Right cardiac atrium (tissue), 5 donors: ENCODE results near the gene DNAI7. TPM values are rescaled to one million over a fixed set of nuclear protein-coding genes. Genes with fewer than 3 reads are reported as not detected.

ENCODE experiments used
- ATAC-seq, 2 donors: fragments of 200-7000 bp; cut with Tn5 transposase; one replicate each; pipeline versions ENCODE4 v1.8.0 to v1.9.1; 2020; ENCODE audit warnings: moderate library complexity in 2 of 2, mild to moderate bottlenecking in 1 of 2
- DNase-seq, 3 donors: peaks; one replicate each; pipeline ENCODE4 v3.0.0-alpha.2; 2020
- H3K27ac ChIP-seq: one replicate; pipeline ENCODE4 v1.5.1; 2013; ENCODE audit warnings: mild to moderate bottlenecking, low read length, control low read depth, moderate library complexity
- H3K27me3 ChIP-seq: one replicate; pipeline ENCODE4 v1.6.1; 2013; ENCODE audit not compliant: control insufficient read depth, insufficient read depth
- H3K4me1 ChIP-seq: one replicate; pipeline ENCODE4 v1.6.1; 2013; ENCODE audit warnings: low read length; ENCODE audit not compliant: control insufficient read depth, insufficient read depth
- H3K4me3 ChIP-seq: one replicate; pipeline ENCODE4 v1.5.1; 2013; ENCODE audit warnings: low read length, control low read depth
- H3K9me3 ChIP-seq: one replicate; pipeline ENCODE4 v1.6.1; 2013; ENCODE audit warnings: low read length; ENCODE audit not compliant: control insufficient read depth
- WGBS: extraction: QIAGEN DNeasy Blood & Tissue Kit; methylation state at CpG from one replicate; pipeline ENCODE4 v1.1.7; 2013; 5-methylcytosine and 5-hydroxymethylcytosine counted together
- intact Hi-C, 4 donors: fragments of 100-400 bp; cut with DNase I; formaldehyde crosslinking; loops; one replicate each; pipeline versions ENCODE4 v1.11.0 to v1.14.0; 2022 to 2023
- polyA plus RNA-seq: library from polyadenylated mRNA; stranded (reverse); fragments of 200-250 nt; gene quantifications from one replicate; pipeline ENCODE4 v1.2.3, GENCODE V29; 2013
- total RNA-seq, 4 donors: library from RNA; stranded (reverse); fragmentation: NEBNext Ultra II Directional; extraction: Animal tissue kit (Norgen Biotek cat#: 25700); gene quantifications; one replicate each; pipeline ENCODE4 v1.2.1, GENCODE V29; 2021
- donor health status: healthy with polysubstance abuse.
- donor health status: DM: no; HTN: yes; CAD: no.
- donor health status: DM: no; HTN: no; CAD: no.
- donor health status: DM: no; HTN: yes; CAD: no; lungs with severe emphysema.
- donor health status: DM: yes; HTN: yes; CAD: no.

Gene DNAI7
- total and polyA plus RNA-seq, 5 donors: 0.32 to 2.2 (median 1.3) TPM

DNA sequence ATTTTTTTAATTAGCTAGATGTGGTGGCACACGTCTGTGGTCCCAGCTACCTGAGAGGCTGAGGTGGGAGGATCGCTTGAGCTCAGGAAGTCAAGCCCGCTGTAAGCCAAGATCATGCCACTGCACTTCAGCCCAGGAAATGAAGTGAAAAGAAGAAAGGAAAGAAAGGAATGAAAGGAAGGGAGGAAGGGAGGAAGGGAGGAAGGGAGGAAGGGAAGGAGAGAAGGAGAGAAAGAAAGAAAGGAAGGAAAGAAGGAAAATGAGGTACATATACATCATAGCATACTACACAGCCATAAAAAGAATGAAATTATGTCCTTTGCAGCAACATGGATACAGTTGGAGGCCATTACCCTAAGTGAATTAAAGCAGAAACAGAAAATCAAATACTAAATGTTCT lies 12.2 kb downstream of the DNAI7 start:
- no peak overlapping the region for H3K27ac ChIP-seq
- H3K4me3 ChIP-seq: no peak overlapping the region
- DNase-seq (no peak), ATAC-seq (no peak)
- no peaks in the 10 kb centered on the region for H3K4me1 ChIP-seq
- 74% methylated on average over 3 of the region's 3 CpGs for WGBS
- H3K27me3 ChIP-seq: no peaks in the 10 kb centered on the region
- no peaks in the 10 kb centered on the region for H3K9me3 ChIP-seq
- intact Hi-C loops: no loop called here

DNA sequence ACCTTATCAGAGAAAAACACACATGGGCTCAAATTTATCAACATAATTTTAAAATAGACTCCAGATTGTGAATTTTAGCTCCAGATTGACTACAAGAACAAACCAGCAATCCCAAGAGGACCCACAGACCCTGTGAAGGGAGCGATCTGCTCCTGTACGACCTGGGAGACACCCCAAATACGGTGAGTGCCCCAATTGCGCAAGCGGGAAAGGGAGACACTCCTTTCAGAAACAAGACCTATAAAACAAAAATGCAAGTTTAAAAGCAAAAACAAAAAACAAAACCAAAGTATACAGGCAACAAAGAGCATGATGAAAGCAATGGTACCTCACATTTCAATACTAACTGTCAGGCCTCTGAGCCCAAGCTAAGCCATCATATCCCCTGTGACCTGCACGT lies 32.1 kb downstream of the DNAI7 start:
- H3K4me1 ChIP-seq: no peaks in the 10 kb centered on the region
- no peak overlapping the region for H3K4me3 ChIP-seq
- no peak overlapping the region for H3K27ac ChIP-seq
- 71% methylated on average over 6 of the region's 6 CpGs for WGBS
- no peaks in the 10 kb centered on the region for H3K27me3 ChIP-seq
- no peaks in the 10 kb centered on the region for H3K9me3 ChIP-seq
- ATAC-seq: no peak
- intact Hi-C loops: no loop called here
- DNase-seq: no peak

DNA sequence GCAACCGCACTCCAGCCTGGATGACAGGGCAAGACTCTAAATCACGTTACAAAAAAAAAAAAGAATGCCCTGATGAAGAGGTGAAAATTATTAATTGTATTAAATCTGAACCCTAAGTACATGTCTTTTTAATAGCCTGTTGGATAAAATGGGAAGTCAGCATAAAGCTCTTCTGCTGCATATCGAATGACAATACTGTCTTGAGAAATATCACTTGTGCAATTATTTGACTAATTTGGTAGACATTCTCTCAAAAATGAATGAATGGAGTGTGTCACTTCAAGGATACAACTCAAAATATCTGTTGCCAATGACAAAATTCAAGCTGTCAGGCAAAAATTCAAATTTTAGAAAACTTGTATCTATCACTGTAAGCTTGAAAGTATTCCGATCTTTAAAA lies 38.9 kb downstream of the DNAI7 start:
- no peak for DNase-seq
- Histone ChIP-seq H3K27ac (no peak overlapping the region), H3K4me3 (no peak overlapping the region), H3K27me3 (no peaks in the 10 kb centered on the region), H3K4me1 (no peaks in the 10 kb centered on the region), H3K9me3 (no peaks in the 10 kb centered on the region)
- 92% methylated on average over 4 of the region's 4 CpGs for WGBS
- intact Hi-C loops: no loop called here
- no peak for ATAC-seq

DNA sequence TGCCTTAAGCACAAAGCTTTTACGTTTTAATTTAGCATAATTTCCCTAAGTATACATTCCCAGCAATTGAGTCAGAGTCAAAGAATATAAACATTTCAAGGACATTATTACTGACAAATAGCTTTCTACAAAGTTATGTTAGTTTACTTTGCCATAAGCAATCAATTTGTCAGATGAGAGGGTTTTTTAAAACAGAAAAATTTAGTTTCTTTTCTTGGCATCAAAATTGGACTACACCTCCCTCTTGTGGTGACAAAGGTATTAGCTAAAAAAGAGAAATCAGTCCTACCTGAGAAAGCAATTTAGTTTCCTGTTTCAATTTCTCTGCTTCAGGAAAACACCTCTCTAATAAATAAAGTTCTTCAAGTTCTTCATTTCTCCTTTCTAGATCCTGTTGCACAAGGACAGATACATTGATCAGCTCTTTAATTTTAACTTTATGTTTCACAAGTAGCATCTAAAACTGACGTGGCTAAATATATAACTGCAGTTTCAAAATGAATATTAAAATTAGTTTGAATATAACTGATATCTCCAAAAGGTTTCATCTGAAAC lies 39.9 kb downstream of the DNAI7 start:
- ATAC-seq: no peak
- H3K27ac ChIP-seq: no peak overlapping the region
- 79% methylated on average over 2 of the region's 2 CpGs for WGBS
- no peaks in the 10 kb centered on the region for H3K27me3 ChIP-seq
- no peak overlapping the region for H3K4me3 ChIP-seq
- intact Hi-C loops: no loop called here
- DNase-seq: no peak
- no peaks in the 10 kb centered on the region for H3K9me3 ChIP-seq
- H3K4me1 ChIP-seq: no peaks in the 10 kb centered on the region

DNA sequence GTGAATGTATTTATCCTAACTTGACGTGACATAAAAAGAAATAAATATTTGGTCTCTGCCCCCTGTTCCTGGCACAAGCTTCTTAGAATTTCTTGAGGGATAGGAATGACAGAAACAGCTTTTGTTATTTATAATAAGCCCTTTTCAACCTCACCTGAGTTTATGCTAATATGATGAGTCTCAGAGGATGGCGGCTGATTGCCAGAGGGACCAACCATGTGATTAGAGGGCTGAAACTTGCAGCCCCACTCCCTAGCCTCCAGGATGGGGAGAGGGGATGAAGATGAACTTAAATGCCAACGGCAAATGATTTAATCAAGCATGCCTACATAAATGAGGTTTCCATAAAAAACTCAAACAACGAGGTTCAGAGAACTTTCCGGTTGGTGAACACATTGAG lies 42.9 kb downstream of the DNAI7 start:
- DNase-seq: no peak
- H3K9me3 ChIP-seq: no peaks in the 10 kb centered on the region
- no peaks in the 10 kb centered on the region for H3K4me1 ChIP-seq
- no peak overlapping the region for H3K27ac ChIP-seq
- no peaks in the 10 kb centered on the region for H3K27me3 ChIP-seq
- no peak overlapping the region for H3K4me3 ChIP-seq
- no peak for ATAC-seq
- 71% methylated on average over 5 of the region's 5 CpGs for WGBS
- intact Hi-C loops: no loop called here

DNA sequence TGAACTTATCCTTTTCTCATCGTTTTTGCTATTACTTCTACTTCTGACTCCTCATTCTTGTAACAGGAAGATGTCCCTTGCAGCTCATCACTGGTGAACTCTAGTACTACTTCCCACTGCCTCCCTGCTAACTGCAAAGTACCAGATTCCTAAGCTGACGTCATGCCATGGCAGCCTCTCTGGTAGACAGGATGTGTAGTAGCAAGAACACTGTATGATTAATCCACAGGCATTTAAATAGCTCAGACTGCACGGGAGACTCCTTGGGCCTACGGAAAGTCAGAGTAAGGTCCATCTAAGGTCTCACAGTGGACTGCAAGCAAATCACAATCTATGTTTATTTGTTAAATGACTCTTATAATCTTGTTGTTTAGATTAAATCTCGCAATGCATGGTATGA lies 43.5 kb downstream of the DNAI7 start:
- DNase-seq (peak in 2 of 3 donors; percentile 61 to 74), ATAC-seq (peak; percentile 81 to 93)
- no peaks in the 10 kb centered on the region for H3K27me3 ChIP-seq
- H3K9me3 ChIP-seq: no peaks in the 10 kb centered on the region
- H3K27ac ChIP-seq: no peak overlapping the region
- 36% methylated on average over 5 of the region's 5 CpGs for WGBS
- intact Hi-C loops: no loop called here
- H3K4me3 ChIP-seq: no peak overlapping the region
- no peaks in the 10 kb centered on the region for H3K4me1 ChIP-seq

DNA sequence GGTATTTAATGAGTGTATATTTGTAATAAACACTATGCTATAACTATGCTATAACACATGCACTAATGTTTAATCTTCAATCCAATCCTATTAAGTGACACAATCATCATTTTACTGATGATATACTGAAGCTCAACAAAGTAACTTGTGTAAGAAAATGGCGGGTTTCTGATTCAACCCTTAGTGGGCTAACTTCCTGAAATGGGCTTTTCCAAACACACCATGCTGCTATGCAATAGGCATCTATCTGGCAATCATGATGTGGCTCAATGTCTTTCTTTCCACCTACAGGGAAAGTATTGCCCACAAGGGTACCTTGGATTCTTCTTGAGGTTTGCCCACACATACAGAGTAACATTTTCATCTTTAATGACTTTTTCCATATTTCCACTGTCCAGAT lies 48.3 kb downstream of the DNAI7 start:
- DNase-seq (no peak), ATAC-seq (no peak)
- H3K27me3 ChIP-seq: no peaks in the 10 kb centered on the region
- H3K4me3 ChIP-seq: no peak overlapping the region
- H3K4me1 ChIP-seq: no peaks in the 10 kb centered on the region
- 89% methylated on average over 1 of the region's 1 CpG for WGBS
- H3K27ac ChIP-seq: no peak overlapping the region
- intact Hi-C loops: no loop called here
- no peaks in the 10 kb centered on the region for H3K9me3 ChIP-seq

DNA sequence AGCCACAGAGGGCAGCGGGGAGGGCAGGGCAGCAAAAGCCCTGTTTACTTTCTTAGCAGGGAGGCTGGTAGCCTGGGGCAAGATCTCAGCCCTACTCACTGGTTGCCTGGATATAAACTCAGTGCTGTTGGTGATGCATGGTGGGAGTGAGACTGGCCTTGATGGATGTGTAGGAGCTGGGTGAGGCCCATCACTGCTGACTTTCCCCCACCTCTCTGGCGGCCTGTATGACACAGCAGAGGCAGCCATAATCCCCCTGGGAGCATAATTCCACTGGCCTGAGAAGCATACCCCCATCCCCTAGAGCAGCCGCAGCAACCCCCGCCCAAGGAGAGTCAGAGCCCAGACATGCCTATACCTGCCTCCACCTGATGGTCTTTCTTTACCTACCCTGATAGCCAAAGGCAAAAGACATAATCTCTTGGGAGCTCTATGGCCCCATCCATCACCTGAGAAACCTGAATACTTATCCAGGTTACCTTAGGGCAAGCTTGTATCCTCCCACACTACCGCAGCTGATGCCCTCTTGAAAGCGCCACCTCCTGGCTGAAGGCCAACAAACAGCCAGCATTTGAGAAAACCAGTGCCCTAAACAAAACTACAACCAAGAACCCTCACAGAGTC lies 59.3 kb downstream of the DNAI7 start:
- ATAC-seq (no peak), DNase-seq (peak in 1 of 3 donors; percentile 30)
- H3K4me1 ChIP-seq: no peaks in the 10 kb centered on the region
- H3K27me3 ChIP-seq: no peaks in the 10 kb centered on the region
- 72% methylated on average over 6 of the region's 6 CpGs for WGBS
- intact Hi-C loops: loop anchor here in 1 of 4 donors (10.0 kb wide), 1 partner anchor 141 kb away; no protein-coding TSS in a partner anchor
- no peak overlapping the region for H3K4me3 ChIP-seq
- no peak overlapping the region for H3K27ac ChIP-seq
- no peaks in the 10 kb centered on the region for H3K9me3 ChIP-seq

DNA sequence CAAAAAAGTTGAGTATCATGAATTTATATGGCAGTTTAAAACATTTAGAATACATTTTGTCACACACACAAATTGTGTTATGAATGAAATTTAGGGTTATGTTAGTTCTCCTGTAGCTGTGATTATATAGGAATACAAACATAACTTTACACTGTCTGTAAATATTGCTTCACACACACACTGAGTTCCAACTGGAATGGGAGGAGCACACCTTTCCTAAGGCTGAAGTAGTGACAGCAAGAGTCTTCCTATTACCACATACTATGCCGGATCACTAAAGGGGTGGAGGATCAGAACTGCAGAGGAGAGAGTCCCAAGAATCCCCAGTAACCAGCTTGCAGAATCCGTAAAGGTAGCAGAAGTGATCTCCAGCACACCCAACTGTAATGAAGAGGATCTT lies 63.7 kb downstream of the DNAI7 start:
- intact Hi-C loops: loop anchor here (2.0 to 10.0 kb wide), 3 partner anchors 136 to 140 kb away; no protein-coding TSS in a partner anchor
- 74% methylated on average over 2 of the region's 2 CpGs for WGBS
- Histone ChIP-seq H3K27me3 (no peaks in the 10 kb centered on the region), H3K9me3 (no peaks in the 10 kb centered on the region), H3K4me3 (no peak overlapping the region), H3K4me1 (no peaks in the 10 kb centered on the region), H3K27ac (no peak overlapping the region)
- no peak for DNase-seq
- no peak for ATAC-seq

DNA sequence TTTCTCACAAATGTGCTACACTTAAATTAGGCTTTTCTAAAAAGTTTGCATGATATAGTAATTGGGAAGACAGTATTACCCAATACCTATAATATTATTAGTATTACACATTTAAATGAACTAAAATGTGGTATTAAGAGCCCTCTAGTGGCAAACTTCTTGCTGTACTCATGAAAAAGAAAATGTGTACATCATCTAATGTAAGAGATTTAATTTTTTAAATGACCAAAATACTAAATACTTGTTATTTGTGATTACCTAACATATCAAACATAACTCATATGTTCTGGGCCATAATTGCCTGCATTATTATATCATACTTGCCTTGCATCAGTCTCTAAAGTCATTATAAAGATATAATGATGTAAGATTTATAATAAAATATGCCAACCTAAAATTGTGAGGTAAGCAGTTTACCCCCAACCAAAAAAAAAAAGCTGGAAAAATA lies 64.2 kb downstream of the DNAI7 start:
- Histone ChIP-seq H3K27ac (no peak overlapping the region), H3K9me3 (no peaks in the 10 kb centered on the region), H3K4me3 (no peak overlapping the region), H3K27me3 (no peaks in the 10 kb centered on the region), H3K4me1 (no peaks in the 10 kb centered on the region)
- intact Hi-C loops: loop anchor here (2.0 to 10.0 kb wide), 3 partner anchors 136 to 140 kb away; no protein-coding TSS in a partner anchor
- DNase-seq: no peak
- no peak for ATAC-seq

DNA sequence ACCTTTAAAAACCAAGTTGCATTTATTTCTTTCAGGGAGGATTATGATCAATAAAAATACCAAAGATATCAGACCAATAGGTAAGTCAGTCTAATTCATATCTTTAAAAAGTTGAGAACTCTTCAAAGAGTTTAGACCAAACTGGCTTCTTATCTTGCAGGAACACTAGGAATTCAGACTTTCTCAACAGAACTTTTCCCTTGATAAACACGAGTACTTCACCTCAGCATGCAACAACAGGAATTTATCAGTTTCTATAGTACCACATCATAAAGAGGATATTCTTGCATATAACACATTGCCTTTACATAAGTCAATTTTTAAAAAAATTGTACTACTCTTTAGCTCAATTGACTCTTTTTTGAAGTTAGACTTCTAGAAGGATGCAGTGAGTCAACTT lies 68.2 kb downstream of the DNAI7 start:
- Histone ChIP-seq H3K9me3 (no peaks in the 10 kb centered on the region), H3K27ac (no peak overlapping the region), H3K4me3 (no peak overlapping the region), H3K4me1 (no peaks in the 10 kb centered on the region), H3K27me3 (no peaks in the 10 kb centered on the region)
- intact Hi-C loops: no loop called here
- WGBS: 44% methylated on average over 1 of the region's 1 CpG
- ATAC-seq: no peak
- DNase-seq: no peak

DNA sequence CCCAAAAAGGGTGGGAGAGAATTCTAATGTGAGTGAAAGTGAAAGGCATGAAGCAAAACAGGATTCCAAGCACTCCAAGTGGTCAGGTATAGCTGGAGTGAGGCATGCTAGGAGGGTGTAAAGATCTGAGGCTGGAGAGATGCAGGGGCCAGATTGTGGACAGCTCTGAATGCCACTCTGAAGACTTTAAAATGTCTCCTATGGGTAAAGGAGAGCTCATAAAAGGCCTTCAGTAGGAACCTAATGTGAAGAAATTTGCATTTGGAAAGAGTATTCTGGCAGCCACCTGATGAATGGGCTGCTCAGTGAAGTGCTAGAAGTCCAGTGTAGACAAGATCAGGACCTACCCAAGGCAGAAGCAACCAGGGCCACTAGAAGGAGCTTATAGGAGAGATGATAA lies 68.9 kb downstream of the DNAI7 start:
- H3K4me1 ChIP-seq: no peaks in the 10 kb centered on the region
- intact Hi-C loops: no loop called here

More for the DNA sequence above, 68.9 kb downstream of the DNAI7 start:
- no peaks in the 10 kb centered on the region for H3K27me3 ChIP-seq
- DNase-seq (no peak), ATAC-seq (no peak)
- H3K27ac ChIP-seq: no peak overlapping the region
- no peak overlapping the region for H3K4me3 ChIP-seq
- no peaks in the 10 kb centered on the region for H3K9me3 ChIP-seq
